Jurkat, Clone E6-1 (cell line): ENCODE results near the gene KCTD5. TPM values are rescaled to one million over a fixed set of nuclear protein-coding genes. Genes with fewer than 3 reads are reported as not detected.
A peak's percentile ranks its signal among the peaks of the same experiment; 100 is the strongest.
"Not testable (repeated sequence)": the region's sequence is repeated elsewhere in the genome, so short reads cannot be mapped to it uniquely, and the experiment has no call there.

ENCODE experiments used
- DNase-seq: peaks from one replicate; pipeline ENCODE4 v3.0.0-alpha.2; 2011; ENCODE audit warnings: low read depth, low spot score
- H3K4me3 ChIP-seq: 2 replicates; pipeline ENCODE4 v1.5.1; 2011; ENCODE audit warnings: mild to moderate bottlenecking, low read length, control low read depth, moderate library complexity
- polyA plus RNA-seq: library from polyadenylated mRNA; unstranded; fragments of >200 nt; gene quantifications from one replicate; pipeline ENCODE4 v1.2.1, GENCODE V29; 2012; ENCODE audit warnings: missing spikeins; ENCODE audit not compliant: insufficient read length, insufficient read depth

KCTD5 gene, protein sequence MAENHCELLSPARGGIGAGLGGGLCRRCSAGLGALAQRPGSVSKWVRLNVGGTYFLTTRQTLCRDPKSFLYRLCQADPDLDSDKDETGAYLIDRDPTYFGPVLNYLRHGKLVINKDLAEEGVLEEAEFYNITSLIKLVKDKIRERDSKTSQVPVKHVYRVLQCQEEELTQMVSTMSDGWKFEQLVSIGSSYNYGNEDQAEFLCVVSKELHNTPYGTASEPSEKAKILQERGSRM
- 39.3 TPM for polyA plus RNA-seq

DNA sequence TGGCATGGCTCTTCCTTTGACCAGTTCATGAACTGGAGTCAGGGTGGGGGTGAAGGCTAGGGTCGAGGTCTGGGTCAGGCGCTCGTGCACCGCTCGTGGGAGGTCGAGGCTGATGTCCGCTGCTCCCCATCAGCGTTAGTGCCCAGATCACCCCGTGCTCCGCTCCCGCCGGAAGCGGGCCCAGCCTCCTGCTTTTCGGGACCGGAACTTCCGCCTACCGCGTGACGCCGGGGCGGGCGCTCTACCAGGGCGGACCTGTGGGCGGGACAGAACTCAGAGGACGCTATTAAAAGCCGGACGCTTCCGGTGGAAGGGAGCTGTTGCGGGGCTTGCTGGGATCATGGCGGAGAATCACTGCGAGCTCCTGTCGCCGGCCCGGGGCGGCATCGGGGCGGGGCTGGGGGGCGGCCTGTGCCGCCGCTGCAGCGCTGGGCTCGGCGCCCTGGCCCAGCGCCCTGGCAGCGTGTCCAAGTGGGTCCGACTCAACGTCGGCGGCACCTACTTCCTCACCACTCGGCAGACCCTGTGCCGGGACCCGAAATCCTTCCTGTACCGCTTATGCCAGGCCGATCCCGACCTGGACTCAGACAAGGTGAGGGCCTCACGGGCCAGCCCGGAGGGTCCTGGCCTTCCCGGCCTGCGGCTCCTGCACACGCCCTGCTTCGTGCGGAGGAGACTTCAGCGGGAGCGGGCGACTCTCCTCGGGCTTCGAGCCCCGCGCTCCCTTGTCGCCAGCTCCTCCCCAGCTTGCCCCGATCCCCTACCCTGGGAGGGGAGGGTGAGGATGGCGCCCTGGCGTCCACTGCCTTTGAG is at the start of gene KCTD5:
Gene KCTD5 (plus strand): TSS at position 315 of the 813 bp plus-strand sequence. CDS start 26 bp downstream, at position 341.
- H3K4me3 ChIP-seq: peak within 1 kb of the TSS; percentile 97

DNA sequence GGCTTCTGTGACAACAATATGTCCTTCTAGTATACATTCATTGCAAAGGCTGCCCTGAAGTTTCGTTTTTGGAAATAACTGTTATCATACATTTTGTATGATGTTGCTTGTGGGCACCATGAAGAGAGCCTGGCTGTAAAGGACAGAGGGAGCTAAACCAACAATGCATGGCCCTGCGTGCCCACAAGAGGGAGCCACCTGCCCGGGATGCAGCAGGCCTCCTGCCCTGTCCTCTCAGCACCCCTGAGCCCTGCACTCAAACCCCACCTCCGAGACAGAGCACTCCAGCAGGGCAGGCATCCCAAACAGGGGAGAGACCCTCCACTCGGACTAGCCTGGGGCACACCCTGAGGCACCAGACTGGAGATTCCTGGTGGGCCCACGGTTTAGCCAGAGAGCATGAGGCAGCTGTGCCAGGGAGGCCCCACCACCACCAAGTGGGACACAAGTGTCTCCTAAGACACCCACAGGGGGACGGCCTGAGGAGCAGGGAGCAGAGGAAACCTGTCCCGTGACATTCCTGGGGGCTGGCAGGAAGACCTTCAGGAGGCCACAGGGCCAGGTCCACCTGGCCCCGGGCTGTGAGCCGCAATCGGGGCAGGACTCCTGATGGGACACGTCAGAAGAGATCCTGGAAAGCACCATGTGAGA is 43.1 kb upstream of the KCTD5 start:
- H3K4me3 ChIP-seq, DNase-seq: not testable (repeated sequence)

More for the DNA sequence above, at the start of gene KCTD5:
- DNase-seq: peak; percentile 94

DNA sequence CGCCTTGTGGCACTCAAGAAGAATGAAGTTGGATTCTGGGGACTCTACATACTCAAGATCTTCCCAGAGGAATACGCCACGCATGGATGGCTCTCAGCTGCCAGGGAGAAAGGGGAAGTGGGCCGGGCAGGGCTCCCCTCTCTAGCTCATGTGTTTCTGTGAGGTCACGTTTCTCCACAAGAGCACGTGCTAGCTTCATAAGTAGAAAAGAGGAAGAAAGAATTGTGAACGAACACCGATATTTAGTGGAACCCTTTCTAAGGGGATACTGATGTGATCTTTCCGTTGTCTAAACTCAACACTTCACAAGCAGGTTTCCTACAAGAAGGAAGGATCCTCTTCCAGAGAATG is 42.6 kb upstream of the KCTD5 start:
- not testable (repeated sequence) for DNase-seq, H3K4me3 ChIP-seq

DNA sequence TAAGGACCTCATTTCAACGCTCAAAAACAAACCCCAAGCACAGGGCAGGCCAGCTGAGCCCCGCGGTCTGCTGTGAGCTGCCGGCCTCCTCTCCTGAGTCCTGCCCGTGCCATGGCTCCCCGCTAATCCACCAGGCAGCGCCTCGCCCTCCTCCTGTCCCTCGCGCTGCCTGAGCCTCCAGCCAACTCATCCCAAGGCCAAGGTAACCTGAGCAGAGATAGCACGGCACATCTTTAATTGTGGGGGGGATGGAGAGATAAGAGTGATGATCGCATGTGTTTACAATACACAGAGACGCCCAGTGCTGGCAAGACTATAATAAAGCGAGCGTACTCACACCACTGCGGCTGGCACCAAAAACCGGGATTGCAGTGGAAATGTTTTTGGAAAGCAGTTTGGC is 39.8 kb upstream of the KCTD5 start:
- H3K4me3 ChIP-seq, DNase-seq: not testable (repeated sequence)

DNA sequence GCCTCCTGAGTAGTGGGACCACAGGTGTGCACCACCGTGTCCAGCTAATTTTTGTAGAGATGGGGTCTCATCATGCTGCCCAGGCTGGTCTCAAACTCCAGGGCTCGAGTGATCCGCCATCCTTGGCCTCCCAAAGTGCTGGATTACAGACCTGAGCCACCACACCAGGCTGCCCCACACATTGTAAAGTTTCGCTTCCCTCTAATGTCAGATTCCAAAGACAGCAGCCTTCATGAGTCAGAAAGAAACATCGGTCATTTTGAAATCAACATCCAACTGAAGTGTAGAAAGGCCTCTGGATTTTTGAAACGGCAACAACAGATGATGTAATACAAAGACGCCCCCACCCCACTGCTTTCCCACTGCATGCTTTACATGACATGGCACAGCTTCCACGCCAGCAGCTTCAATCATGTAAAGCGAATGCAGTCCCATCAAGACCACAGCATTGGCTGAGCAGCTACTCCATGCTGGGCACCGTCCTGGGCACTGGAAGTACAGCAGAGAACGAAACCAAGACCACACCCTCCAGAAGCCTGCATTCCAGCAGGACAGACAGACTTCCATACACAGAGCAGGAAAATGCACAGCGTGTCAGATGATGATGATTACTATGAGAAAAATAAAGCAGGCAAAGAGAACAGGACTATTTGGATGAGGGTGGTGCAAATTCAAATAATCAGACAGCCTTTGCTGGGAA is 37.4 kb upstream of the KCTD5 start:
- H3K4me3 ChIP-seq, DNase-seq: not testable (repeated sequence)

DNA sequence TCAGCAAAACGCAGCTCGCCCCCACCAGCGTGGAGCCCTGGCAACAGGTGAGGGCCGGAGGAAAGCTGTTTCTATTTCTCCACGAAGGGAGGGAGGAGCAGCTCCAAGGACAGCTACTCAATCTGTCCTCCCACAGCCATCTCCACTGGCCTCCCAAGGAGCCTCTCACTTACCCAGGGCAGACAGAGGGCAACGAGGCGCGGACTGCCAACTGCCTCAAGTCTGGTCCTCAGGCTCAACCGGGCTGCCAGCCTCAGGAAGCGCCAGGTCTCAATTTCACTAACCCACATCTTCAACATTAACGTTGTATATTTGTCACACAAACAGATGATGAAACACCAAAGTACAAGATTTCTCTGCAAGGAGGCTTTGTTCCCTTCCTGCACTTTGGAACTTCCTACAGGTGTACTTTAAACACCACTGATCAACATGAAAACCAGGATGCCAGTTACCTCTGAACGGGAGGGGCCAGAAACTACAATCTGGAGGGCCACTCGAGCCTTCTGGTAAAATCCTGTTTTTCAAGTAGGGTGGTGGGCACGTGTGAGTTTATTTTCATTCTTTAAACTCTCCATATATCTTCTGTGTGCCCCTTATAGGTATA is 31.0 kb upstream of the KCTD5 start:
- not testable (repeated sequence) for H3K4me3 ChIP-seq, DNase-seq

DNA sequence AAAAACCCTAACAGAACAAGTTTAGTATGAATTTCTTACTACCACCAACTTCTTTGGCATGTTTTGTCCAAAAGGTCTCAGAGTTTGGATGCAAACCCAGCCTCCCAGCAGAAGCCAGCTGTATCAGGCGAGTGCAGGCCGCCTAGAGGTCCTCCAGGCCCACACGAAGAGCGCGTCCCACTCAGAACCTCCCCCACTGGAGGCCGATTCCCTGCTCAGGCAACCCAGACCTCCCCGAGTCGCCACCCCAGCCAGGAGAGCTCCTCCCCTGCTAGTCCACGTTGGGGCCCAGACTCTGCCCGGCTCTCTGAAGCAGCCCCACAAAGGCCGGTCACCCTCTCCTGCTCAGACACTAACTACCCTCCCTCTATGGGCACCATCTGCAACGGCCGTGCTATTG is 28.4 kb upstream of the KCTD5 start:
- DNase-seq, H3K4me3 ChIP-seq: not testable (repeated sequence)

DNA sequence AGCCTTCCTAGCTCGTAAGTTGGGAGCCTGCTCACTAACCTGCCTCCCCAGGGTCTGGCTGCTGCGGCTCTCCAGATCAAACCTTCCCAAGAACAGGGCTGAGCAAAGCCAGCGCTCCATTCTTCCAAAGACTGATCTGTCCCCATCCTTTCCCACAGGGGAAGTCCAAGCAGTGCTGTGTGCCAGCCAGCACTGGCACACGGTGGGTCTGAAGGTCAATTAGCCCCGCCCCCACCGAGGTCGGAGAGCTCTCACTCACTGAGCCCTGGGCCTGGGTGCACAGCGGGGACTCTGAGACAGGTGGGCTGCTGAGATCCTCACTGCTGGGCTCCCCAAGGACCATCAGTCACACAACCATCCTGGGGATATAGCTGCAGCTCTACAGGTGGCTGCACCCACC is 27.4 kb upstream of the KCTD5 start:
- not testable (repeated sequence) for DNase-seq, H3K4me3 ChIP-seq

DNA sequence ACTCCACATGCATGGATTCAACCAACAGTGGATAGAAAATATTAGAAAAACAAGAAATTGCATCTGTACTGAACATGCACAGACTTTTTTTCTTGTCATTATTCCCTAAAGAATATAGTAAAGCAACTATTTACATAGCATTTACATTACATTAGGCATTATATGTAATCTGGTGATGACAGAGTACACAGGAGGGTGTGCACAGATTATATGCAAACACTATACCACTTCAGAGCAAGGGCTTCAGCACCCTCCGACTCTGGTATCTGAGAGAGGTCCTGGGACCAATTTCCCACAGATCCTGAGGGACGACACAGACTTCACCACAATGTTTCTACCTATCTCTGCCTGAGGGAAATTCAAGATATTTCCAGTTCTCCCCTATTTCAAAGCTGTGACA is 25.3 kb upstream of the KCTD5 start:
- no peak for DNase-seq
- no peak overlapping the region for H3K4me3 ChIP-seq

DNA sequence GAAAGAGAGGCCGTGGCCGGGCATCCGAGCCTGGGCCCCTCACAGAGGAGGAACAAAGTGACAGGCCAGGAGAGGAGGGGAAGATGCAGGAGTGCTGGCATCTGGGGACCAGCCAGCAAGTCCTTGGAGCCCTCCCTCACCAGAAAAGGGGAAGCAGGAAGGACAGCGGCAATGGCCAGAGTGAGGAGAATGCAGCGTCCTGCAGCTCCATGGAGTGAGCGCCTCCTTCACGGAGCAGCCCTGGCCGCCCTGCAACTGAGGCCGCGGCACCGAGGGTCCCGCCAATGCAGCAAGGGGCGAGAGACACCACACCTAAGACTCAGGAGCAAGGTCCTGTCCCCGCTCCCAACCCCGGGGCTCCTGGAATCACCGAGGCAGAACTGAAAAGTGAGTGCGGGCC is 24.5 kb upstream of the KCTD5 start:
- H3K4me3 ChIP-seq, DNase-seq: not testable (repeated sequence)

DNA sequence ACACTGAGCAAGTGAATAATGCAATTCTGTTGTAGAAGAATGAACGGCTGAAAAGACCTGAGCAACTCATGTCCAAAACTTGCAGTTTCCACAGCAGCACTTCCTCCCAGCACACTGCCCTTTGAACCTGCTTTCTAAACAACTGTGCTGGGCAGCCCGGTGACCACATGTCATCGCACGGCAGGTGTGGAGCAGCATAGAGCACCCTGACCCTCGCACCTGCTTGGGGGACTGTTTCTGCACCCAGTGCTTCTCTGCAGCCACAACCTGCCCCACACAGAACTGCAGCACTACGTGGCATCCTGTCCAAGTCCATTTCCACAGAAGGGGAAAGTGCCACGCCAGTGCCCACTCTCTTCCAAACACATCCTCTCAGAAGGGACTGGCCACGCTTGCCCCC is 22.8 kb upstream of the KCTD5 start:
- H3K4me3 ChIP-seq, DNase-seq: not testable (repeated sequence)

DNA sequence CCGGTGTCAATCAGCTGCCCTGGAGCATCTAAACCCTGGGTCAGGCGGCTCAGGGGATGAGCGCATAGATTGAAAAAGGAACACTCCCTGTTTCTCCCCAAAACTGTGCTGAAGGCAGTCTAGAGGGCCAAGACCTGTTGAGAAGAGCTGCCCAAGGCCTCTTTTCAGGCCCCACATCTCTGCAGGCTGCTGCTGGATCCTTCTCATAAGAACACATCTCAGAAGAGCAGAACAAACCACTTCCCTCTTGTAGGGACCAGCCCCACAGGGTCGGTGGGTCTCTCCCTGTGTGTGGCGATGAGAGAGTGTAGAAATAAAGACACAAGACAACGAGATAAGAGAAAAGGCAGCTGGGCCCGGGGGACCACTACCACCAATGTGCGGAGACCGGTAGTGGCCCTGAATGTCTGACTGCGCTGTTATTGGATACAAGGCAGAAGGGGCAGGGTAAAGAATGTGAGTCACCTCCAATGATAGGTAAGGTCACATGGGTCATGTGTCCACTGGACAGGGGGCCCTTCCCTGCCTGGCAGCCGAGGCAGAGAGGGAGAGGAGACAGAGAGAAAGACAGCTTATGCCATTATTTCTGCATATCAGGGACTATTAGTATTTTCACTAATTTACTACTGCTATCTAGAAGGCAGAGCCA is 22.2 kb upstream of the KCTD5 start:
- DNase-seq, H3K4me3 ChIP-seq: not testable (repeated sequence)

DNA sequence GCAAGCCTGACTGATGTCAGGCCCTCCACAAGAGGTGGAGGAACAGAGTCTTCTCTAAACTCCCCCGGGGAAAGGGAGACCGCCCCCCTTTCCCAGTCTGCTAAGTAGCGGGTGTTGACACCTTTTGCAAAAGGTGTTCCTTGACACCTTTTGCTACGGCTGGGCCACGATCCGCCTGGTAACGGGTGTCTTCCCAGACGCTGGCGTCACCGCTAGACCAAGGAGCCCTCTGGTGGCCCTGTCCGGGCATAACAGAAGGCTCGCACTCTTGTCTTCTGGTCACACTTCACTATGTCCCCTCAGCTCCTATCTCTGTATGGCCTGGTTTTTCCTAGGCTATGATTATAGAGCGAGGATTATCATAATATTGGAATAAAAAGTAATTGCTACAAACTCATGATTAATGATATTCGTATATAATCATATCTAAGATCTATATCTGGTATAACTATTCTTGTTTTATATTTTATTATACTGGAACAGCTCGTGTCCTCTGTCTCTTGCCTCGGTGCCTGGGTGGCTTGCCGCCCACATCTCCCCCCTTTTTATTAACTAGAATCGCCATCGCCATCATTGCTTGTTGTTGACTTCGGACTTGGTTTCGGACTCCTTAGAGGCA is 21.5 kb upstream of the KCTD5 start:
- DNase-seq, H3K4me3 ChIP-seq: not testable (repeated sequence)

DNA sequence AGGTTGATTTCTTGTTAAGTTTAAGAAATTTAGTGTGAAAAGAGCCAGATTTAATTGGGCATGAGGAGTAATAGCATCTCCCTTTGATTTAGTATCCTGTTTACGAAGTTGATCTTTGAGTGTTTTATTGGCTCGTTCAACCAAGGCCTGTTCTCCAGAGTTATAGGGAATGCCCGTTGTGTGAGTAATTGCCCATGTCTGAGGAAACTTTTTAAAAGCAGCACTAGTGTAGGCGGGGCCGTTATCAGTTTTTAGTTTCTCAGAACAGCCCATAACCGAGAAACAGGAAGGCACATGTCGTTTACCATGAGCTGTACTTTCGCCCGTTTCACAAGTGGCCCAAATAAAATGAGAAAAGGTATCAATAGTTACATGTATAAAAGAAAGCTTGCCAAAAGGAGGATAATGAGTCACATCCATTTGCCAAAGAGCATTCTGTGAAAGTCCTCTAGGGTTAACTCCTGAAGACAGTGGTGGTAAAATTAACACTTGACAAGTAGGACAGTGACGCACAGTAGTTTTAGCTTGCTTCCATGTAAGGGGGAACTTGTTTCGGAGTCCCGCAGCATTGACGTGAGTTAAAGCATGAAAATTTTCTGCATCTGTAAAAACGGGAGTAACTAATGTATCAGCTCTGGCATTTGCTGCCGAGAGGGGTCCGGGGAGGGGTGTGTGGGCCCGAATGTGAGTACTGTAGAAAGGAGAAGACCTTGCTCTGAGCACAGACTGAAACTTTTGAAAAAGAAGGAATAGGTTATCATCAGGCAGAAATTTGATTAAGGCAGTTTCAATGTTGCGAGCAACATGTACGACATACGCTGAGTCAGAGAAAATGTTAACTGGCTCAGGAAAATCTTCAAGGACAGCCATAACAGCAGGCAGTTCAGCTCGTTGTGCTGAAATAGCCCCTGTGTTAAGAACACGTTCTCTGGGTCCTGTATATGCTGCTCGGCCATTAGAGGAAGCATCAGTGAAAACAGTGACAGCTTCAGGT is 18.5 kb upstream of the KCTD5 start:
- DNase-seq: no peak
- no peak overlapping the region for H3K4me3 ChIP-seq

DNA sequence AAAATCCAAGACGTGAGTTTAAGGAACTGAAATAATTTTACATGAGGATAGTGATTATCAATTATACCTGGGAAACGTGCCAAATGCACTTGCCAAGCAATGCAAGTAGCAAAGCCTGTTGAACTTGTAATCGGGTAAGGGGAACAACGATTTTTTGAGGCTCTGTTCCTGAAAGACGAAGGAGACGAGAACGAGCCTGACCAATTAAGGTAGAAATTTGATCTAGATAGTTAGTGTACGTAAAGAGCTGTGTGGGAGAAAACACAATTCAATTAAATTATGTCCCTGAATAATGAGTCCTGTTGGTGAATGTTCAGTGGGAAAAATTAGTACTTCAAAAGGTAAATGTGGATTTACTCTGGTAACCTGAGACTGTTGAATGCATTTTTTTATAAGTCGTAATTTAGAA is 17.7 kb upstream of the KCTD5 start:
- no peak overlapping the region for H3K4me3 ChIP-seq
- DNase-seq: no peak

DNA sequence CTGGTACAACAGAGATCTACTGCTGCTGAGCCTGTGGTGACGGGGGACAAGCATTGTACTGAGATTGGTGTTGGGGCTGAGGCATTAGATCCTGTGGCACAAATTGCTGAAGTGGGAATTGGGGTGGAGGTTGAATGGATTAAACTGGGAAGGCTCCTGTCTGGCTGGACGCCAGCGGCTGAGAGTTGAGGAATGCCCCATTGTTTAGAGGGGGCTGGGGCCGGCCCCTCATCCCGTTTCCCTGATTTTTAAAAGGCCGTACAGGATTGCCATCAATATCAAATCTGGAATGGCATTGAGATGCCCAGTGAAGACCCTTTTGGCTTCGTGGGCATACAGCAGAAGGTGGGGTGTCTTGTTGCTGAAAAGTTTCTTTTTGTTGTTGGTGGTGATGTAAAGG is 15.7 kb upstream of the KCTD5 start:
- not testable (repeated sequence) for H3K4me3 ChIP-seq, DNase-seq

DNA sequence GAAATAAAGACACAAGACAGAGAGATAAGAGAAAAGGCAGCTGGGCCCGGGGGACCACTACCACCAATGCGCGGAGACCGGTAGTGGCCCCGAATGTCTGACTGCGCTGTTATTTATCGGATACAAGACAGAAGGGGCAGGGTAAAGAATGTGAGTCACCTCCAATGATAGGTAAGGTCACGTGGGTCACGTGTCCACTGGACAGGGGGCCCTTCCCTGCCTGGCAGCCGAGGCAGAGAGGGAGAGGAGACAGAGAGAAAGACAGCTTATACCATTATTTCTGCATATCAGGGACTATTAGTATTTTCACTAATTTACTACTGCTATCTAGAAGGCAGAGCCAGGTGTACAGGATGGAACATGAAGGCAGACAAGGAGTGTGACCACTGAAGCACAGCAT is 12.7 kb upstream of the KCTD5 start:
- H3K4me3 ChIP-seq, DNase-seq: not testable (repeated sequence)
